Natural killer cell (primary cell): ENCODE results near the gene ICOS. TPM values are rescaled to one million over a fixed set of nuclear protein-coding genes. Genes with fewer than 3 reads are reported as not detected.

Source experiments
- ATAC-seq, 3 donors: fragments of 150-1000 bp in 2 of 3; fragments of 200-7000 bp in 1 of 3; cut with Tn5 transposase; 1 replicate in 1 of 3; 2 replicates in 2 of 3; pipeline ENCODE4 v1.10.0; 2021; ENCODE audit warnings: mild to moderate bottlenecking in 2 of 3, moderate library complexity in 2 of 3
- DNase-seq, 2 donors: peaks; one replicate each; pipeline versions ENCODE4 v3.0.0 to v3.0.0-alpha.2; 2013 to 2021; ENCODE audit warnings: mixed read lengths in 1 of 2
- H3K27ac ChIP-seq: one replicate; pipeline ENCODE4 v1.5.1; 2013; ENCODE audit warnings: mild to moderate bottlenecking, low read length
- H3K27me3 ChIP-seq: one replicate; pipeline ENCODE4 v1.6.1; 2013; ENCODE audit warnings: low read length; ENCODE audit not compliant: control insufficient read depth, insufficient read depth
- H3K36me3 ChIP-seq: one replicate; pipeline ENCODE4 v1.6.1; 2013; ENCODE audit warnings: low read length; ENCODE audit not compliant: control insufficient read depth, insufficient read depth
- H3K4me1 ChIP-seq: one replicate; pipeline ENCODE4 v1.6.1; 2013; ENCODE audit warnings: low read length; ENCODE audit not compliant: control insufficient read depth, insufficient read depth
- H3K4me3 ChIP-seq: one replicate; pipeline ENCODE4 v1.5.1; 2013; ENCODE audit warnings: low read length
- H3K9me3 ChIP-seq: one replicate; pipeline ENCODE4 v1.6.1; 2013; ENCODE audit warnings: low read length; ENCODE audit not compliant: control insufficient read depth, insufficient read depth
- H3K27ac Mint-ChIP-seq, 2 donors: one replicate each; pipeline ENCODE4 v1.8.0; 2022; ENCODE audit warnings: mild to moderate bottlenecking in 2 of 2, mixed read lengths in 2 of 2, moderate library complexity in 1 of 2
- H3K27me3 Mint-ChIP-seq, 2 donors: one replicate each; pipeline ENCODE4 v1.8.0; 2022; ENCODE audit warnings: low read depth in 2 of 2, mixed read lengths in 2 of 2
- H3K36me3 Mint-ChIP-seq: one replicate; pipeline ENCODE4 v1.8.0; 2022; ENCODE audit warnings: mixed read lengths
- H3K4me1 Mint-ChIP-seq, 2 donors: one replicate each; pipeline ENCODE4 v1.8.0; 2022; ENCODE audit warnings: mixed read lengths in 2 of 2
- H3K4me3 Mint-ChIP-seq: one replicate; pipeline ENCODE4 v1.8.0; 2022; ENCODE audit warnings: mild to moderate bottlenecking, moderate library complexity, mixed read lengths
- H3K9me3 Mint-ChIP-seq, 2 donors: one replicate each; pipeline ENCODE4 v1.8.0; 2022; ENCODE audit warnings: mixed read lengths in 2 of 2
- WGBS: methylation state at CpG from one replicate; pipeline ENCODE4 v1.1.7; 2013; ENCODE audit warnings: missing lambda C conversion rate; ENCODE audit not compliant: insufficient coverage; 5-methylcytosine and 5-hydroxymethylcytosine counted together
- intact Hi-C: fragments of 100-400 bp; cut with micrococcal nuclease; formaldehyde crosslinking; loops from one replicate; pipeline ENCODE4 v1.14.2; 2022
- total RNA-seq, 4 donors: library from RNA; stranded (reverse); fragments of 120-200 nt in 1 of 4; gene quantifications; one replicate each; pipeline versions ENCODE4 v1.2.3 to v1.2.4, GENCODE V29; 2013 to 2022
- TF ChIP-seq, protein P1 (sequence below): fragments of 200-600 bp; IDR thresholded peaks from one replicate; pipeline ENCODE4 v1.8.0; 2022; ENCODE audit warnings: antibody characterized with exemption

Gene ICOS
- total RNA-seq, 3 donors from 2014 or later (not counting 1 experiment from before 2014, with no cell fraction given), result 0.35 to 4.2 (median 1.7) TPM

- peaks cover 4% of the 10 kb centered on the region for H3K4me1 ChIP-seq
- no peak overlapping the region for H3K27ac ChIP-seq
- ATAC-seq, result no peak
- no peaks in the 10 kb centered on the region for H3K9me3 Mint-ChIP-seq
- H3K4me1 Mint-ChIP-seq, result peaks cover 13 to 20% of the 10 kb centered on the region in 2 donors
- WGBS, result 91% methylated on average over 8 of the region's 8 CpGs
- H3K27me3 ChIP-seq, result no peaks in the 10 kb centered on the region
- no peak overlapping the region for H3K4me3 ChIP-seq
- intact Hi-C loops, result no loop called here
- H3K36me3 ChIP-seq, result no peaks in the 10 kb centered on the region
- no peak overlapping the region for H3K4me3 Mint-ChIP-seq
- no peaks in the 10 kb centered on the region for H3K36me3 Mint-ChIP-seq
- TF ChIP-seq, protein P1, sequence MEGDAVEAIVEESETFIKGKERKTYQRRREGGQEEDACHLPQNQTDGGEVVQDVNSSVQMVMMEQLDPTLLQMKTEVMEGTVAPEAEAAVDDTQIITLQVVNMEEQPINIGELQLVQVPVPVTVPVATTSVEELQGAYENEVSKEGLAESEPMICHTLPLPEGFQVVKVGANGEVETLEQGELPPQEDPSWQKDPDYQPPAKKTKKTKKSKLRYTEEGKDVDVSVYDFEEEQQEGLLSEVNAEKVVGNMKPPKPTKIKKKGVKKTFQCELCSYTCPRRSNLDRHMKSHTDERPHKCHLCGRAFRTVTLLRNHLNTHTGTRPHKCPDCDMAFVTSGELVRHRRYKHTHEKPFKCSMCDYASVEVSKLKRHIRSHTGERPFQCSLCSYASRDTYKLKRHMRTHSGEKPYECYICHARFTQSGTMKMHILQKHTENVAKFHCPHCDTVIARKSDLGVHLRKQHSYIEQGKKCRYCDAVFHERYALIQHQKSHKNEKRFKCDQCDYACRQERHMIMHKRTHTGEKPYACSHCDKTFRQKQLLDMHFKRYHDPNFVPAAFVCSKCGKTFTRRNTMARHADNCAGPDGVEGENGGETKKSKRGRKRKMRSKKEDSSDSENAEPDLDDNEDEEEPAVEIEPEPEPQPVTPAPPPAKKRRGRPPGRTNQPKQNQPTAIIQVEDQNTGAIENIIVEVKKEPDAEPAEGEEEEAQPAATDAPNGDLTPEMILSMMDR, result no peak
- no peaks in the 10 kb centered on the region for H3K9me3 ChIP-seq
- DNase-seq, result peak in 1 of 2 donors; percentile 20
- peaks cover 6 to 8% of the 10 kb centered on the region in 2 donors for H3K27me3 Mint-ChIP-seq
- H3K27ac Mint-ChIP-seq, result no peak overlapping the region
Measured at GRCh38 chr2:203913947-203914346, 22.6 kb upstream of the ICOS start.

DNA sequence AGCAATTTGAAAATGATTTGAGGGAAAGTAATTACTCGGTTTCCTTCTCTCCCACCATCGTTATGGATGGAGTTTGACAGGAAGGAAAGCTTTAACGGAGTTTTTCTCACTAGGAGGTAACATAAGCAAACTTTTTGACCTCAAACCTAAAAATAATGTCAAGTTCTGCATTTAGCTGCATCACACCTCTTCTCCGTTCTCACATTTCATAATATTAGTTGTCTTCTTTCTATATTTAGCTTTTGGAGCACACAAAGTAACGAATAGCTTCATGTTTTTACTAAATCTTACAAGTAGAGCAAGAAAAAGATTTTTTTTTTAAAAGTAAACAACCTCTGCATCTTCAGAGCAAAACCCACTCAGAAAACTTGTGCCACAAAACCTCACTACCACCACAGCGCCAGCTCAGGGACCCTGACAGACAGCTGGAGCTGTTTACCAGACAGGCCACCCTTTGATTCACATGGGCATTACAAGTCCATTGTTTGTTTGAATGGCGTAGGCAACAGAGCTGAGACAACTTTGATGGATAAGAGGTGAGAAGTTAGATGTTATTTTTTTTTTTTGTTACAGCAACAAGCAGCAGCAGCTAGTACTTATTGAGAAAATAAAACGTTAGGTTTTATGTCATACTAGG, 21.9 kb upstream of the ICOS start:
- Histone ChIP-seq H3K9me3 (no peaks in the 10 kb centered on the region), H3K4me3 (no peak overlapping the region), H3K36me3 (no peaks in the 10 kb centered on the region), H3K27me3 (no peaks in the 10 kb centered on the region), H3K27ac (no peak overlapping the region), H3K4me1 (peaks cover 3% of the 10 kb centered on the region)
- DNase-seq (peak in 1 of 2 donors; percentile 52), ATAC-seq (peak; percentile 58 to 85 (median 63))
- intact Hi-C loops, result no loop called here
- Mint-ChIP-seq H3K27me3 (peaks cover 6 to 8% of the 10 kb centered on the region in 2 donors), H3K36me3 (no peaks in the 10 kb centered on the region), H3K4me1 (peaks cover 13 to 15% of the 10 kb centered on the region in 2 donors), H3K4me3 (no peak overlapping the region), H3K9me3 (no peaks in the 10 kb centered on the region), H3K27ac (peak overlapping the region in 1 of 2 donors; percentile 25)
- TF ChIP-seq, protein P1, result no peak
- WGBS, result 8% methylated on average over 5 of the region's 8 CpGs

DNA sequence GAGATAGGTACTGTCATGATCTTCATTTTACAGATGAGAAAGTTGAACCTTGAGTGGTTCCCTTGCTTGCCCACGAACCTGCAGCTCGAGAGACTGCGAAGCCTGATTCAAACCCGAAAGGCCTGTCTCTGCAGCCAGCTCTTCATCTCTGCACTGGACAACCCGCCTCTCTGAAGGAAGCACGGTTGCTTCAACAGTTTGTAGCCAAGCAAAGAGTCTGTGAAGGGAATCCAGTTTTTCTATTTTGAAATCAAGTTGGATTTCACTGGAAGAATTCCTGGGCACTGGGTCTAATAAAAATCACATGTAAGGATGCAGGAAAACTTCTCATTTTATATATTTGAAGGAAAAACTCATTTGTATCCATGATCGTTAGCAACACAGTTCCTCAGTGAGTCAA, 21.3 kb upstream of the ICOS start:
- no peak for ATAC-seq

More for the DNA sequence above, 21.3 kb upstream of the ICOS start:
- WGBS, result 77% methylated on average over 7 of the region's 7 CpGs
- Histone ChIP-seq H3K4me3 (no peak overlapping the region), H3K27ac (no peak overlapping the region), H3K4me1 (peaks cover 3% of the 10 kb centered on the region), H3K9me3 (no peaks in the 10 kb centered on the region), H3K27me3 (no peaks in the 10 kb centered on the region), H3K36me3 (no peaks in the 10 kb centered on the region)
- intact Hi-C loops, result no loop called here
- Mint-ChIP-seq H3K4me3 (no peak overlapping the region), H3K36me3 (no peaks in the 10 kb centered on the region), H3K27me3 (peaks cover 6 to 8% of the 10 kb centered on the region in 2 donors), H3K9me3 (no peaks in the 10 kb centered on the region), H3K27ac (peak overlapping the region in 1 of 2 donors; percentile 25), H3K4me1 (peaks cover 13 to 15% of the 10 kb centered on the region in 2 donors)
- TF ChIP-seq, protein P1, result no peak
- DNase-seq, result no peak
